K562 (cell line): Measurements from ENCODE around the gene KRTAP20-2. TPM values are rescaled to one million over a fixed set of nuclear protein-coding genes. Genes with fewer than 3 reads are reported as not detected.

ENCODE experiments used
- ATAC-seq: fragments of 200-7000 bp; cut with Tn5 transposase; 3 replicates; pipeline ENCODE4 v1.9.1; 2020; ENCODE audit warnings: moderate library complexity
- BruUV-seq: library from RNA; stranded (reverse); fragments of 400-500 nt; replicated peaks from 2 replicates; lab custom pipeline; 2021; lab: Mats Ljungman, UMichigan
- CTCF ChIA-PET: fragments of 300-600 bp; formaldehyde crosslinking; extraction: SDS; loops from one replicate; lab custom pipeline; 2021; ENCODE audit warnings: low intra/inter-chr PET ratio; lab: Yijun Ruan, JAX
- POLR2A ChIA-PET: fragments of 300-600, 350-650 bp; sonication (Branson Sonifier 250); formaldehyde crosslinking; extraction: SDS; loops from one replicate; lab custom pipeline; 2021; ENCODE audit warnings: antibody characterized with exemption, inconsistent platforms; lab: Yijun Ruan, JAX
- DNase-seq, 4 experiments: peaks; one replicate each; pipeline versions ENCODE4 v3.0.0 to v3.0.0-alpha.2; 2011 to 2018; ENCODE audit warnings: low spot score in 3 of 4, mixed read lengths in 3 of 4; ENCODE audit errors: extremely low read depth in 1 of 4
- FAIRE-seq: peaks from 2 replicates; lab custom pipeline; 2011; peaks lifted over from hg19 to GRCh38; lab: Jason Lieb, UNC
- H2AFZ ChIP-seq: 2 replicates; pipeline ENCODE4 v1.6.0; 2011; ENCODE audit warnings: low read depth, low read length, control low read depth, inconsistent platforms
- H3K27ac ChIP-seq: fragments of 200-600 bp; 3 replicates; pipeline ENCODE4 v1.8.0; 2011; ENCODE audit warnings: low read depth, mild to moderate bottlenecking, control low read depth, inconsistent platforms, low read length, moderate library complexity, mixed read lengths; ENCODE audit errors: extremely low read depth
- H3K27me3 ChIP-seq, 2 experiments: fragments of 300-600 bp in 1 of 2; 2 replicates in 1 of 2; 3 replicates in 1 of 2; pipeline versions ENCODE4 v1.6.0 to v1.8.0; 2011; ENCODE audit warnings: inconsistent platforms in 2 of 2, low read length in 2 of 2, mild to moderate bottlenecking in 1 of 2, mixed read lengths in 1 of 2, moderate library complexity in 1 of 2; ENCODE audit not compliant: control insufficient read depth in 2 of 2, insufficient read depth in 2 of 2
- H3K36me3 ChIP-seq: fragments of 300-600 bp; 3 replicates; pipeline ENCODE4 v1.8.0; 2011; ENCODE audit warnings: mild to moderate bottlenecking, low read length, inconsistent platforms; ENCODE audit not compliant: control insufficient read depth, insufficient read depth
- H3K4me1 ChIP-seq, 2 experiments: fragments of 200-600 bp in 1 of 2; replicated peaks in 1 of 2; 2 replicates in 1 of 2; 3 replicates in 1 of 2; pipeline versions ENCODE4 v1.5.1 to v1.8.0; 2011; ENCODE audit warnings: inconsistent platforms in 2 of 2, low read length in 2 of 2, mild to moderate bottlenecking in 1 of 2, mixed read lengths in 1 of 2, moderate library complexity in 1 of 2; ENCODE audit not compliant: control insufficient read depth in 2 of 2, insufficient read depth in 2 of 2
- H3K4me2 ChIP-seq: 2 replicates; pipeline ENCODE4 v1.6.1; 2011; ENCODE audit warnings: low read length, control low read depth, inconsistent platforms, mixed read lengths; ENCODE audit not compliant: insufficient read depth
- H3K4me3 ChIP-seq: fragments of 200-600 bp; sonication (generic), shearing (Covaris generic); 2 replicates; pipeline ENCODE4 v1.5.1; 2016; ENCODE audit warnings: control low read depth, inconsistent platforms
- H3K79me2 ChIP-seq: fragments of 200-600 bp; 3 replicates; pipeline ENCODE4 v1.8.0; 2011; ENCODE audit warnings: low read length, inconsistent platforms; ENCODE audit not compliant: control insufficient read depth, insufficient read depth
- H3K9ac ChIP-seq, 2 experiments: 2 replicates each; pipeline versions ENCODE4 v1.6.0 to v1.6.1; 2011; ENCODE audit warnings: low read depth in 2 of 2, low read length in 2 of 2, control low read depth in 1 of 2, inconsistent platforms in 1 of 2, mild to moderate bottlenecking in 1 of 2, mixed read lengths in 1 of 2; ENCODE audit not compliant: insufficient read depth in 1 of 2
- H3K9me1 ChIP-seq: one replicate; pipeline ENCODE4 v1.6.0; 2011; ENCODE audit warnings: inconsistent platforms, mild to moderate bottlenecking, low read length, moderate library complexity; ENCODE audit not compliant: control insufficient read depth, insufficient read depth
- H3K9me3 ChIP-seq: replicated peaks from 2 replicates; pipeline ENCODE4 v1.5.1; 2011; ENCODE audit warnings: low read depth, low read length, inconsistent platforms; ENCODE audit not compliant: control insufficient read depth, insufficient read depth
- H4K20me1 ChIP-seq: replicated peaks from 2 replicates; pipeline ENCODE4 v1.6.1; 2011; ENCODE audit warnings: low read length, inconsistent platforms, mixed read lengths; ENCODE audit not compliant: control insufficient read depth, insufficient read depth
- ATF7 ChIP-seq: fragments of 450-650 bp; IDR thresholded peaks from 2 replicates; pipeline ENCODE4 v1.7.1; 2014; ENCODE audit warnings: mild to moderate bottlenecking, moderate library complexity
- CHCHD3 ChIP-seq: fragments of 250-450 bp; sonication (Bioruptor Pico); IDR thresholded peaks from 2 replicates; pipeline ENCODE4 v2.1.2; 2022; ENCODE audit warnings: mild to moderate bottlenecking
- EZH2 ChIP-seq: IDR thresholded peaks from 2 replicates; pipeline ENCODE4 v1.6.1; 2012; ENCODE audit warnings: low read depth, mild to moderate bottlenecking, inconsistent platforms, low read length, borderline replicate concordance
- MCM3 ChIP-seq: fragments of 450-650 bp; IDR thresholded peaks from 2 replicates; pipeline ENCODE4 v1.6.1; 2016
- SP1 ChIP-seq: sonication (generic); formaldehyde crosslinking; IDR thresholded peaks from 2 replicates; pipeline ENCODE4 v1.8.1; 2022; ENCODE audit warnings: mild to moderate bottlenecking, missing genetic modification reagents
- ZBED1 ChIP-seq: IDR thresholded peaks from 2 replicates; pipeline ENCODE4 v1.6.1; 2014
- ZNF184 ChIP-seq: sonication (generic); formaldehyde crosslinking; IDR thresholded peaks from 2 replicates; pipeline ENCODE4 v1.5.0; 2020; ENCODE audit warnings: missing genetic modification reagents
- ZNF232 ChIP-seq: sonication (generic); formaldehyde crosslinking; IDR thresholded peaks from 2 replicates; pipeline ENCODE4 v1.8.0; 2022; ENCODE audit warnings: mild to moderate bottlenecking, missing genetic modification reagents
- ZNF551 ChIP-seq: fragments of 250-450 bp; sonication (Bioruptor Pico); IDR thresholded peaks from 2 replicates; pipeline ENCODE4 v1.5.0; 2021; ENCODE audit warnings: mild to moderate bottlenecking, moderate library complexity
- WGBS: fragments of 100-300 bp; shearing (Covaris generic); methylation state at CpG from one replicate; pipeline ENCODE4 v1.1.6; 2016; ENCODE audit warnings: low coverage, mixed read lengths; ENCODE audit not compliant: insufficient coverage; ENCODE audit errors: missing lambda C conversion rate; 5-methylcytosine and 5-hydroxymethylcytosine counted together
- in situ Hi-C: fragments of 300-500 bp; cut with MboI; formaldehyde crosslinking; loops from 4 replicates; pipeline ENCODE4 v1.15.0; 2018; ENCODE audit warnings: inconsistent platforms, mixed read lengths
- intact Hi-C: fragments of 100-400 bp; cut with micrococcal nuclease; formaldehyde crosslinking; loops from 2 replicates; pipeline ENCODE4 v1.14.2; 2022
- polyA plus RNA-seq, 8 experiments: library from polyadenylated mRNA; depleted of rRNA in 4 of 8; stranded (reverse) in 5 of 8; unstranded in 3 of 8; fragments of >200 nt; fragmentation: Nextera tagmentation in 2 of 8; fragmentation: Illumina TruSeq in 1 of 8; extraction: Ambion mirVana in 2 of 8; extraction: Trizol in 1 of 8; gene quantifications; 2 replicates each; pipeline versions ENCODE4 v1.2.1 to v1.2.3, GENCODE V29; 2011 to 2014; ENCODE audit warnings: inconsistent platforms in 1 of 8, missing spikeins in 1 of 8
- total RNA-seq, 7 experiments: library from RNA; depleted of rRNA in 6 of 7; stranded (reverse); fragments of >200 nt in 6 of 7; fragmentation: Illumina TruSeq in 2 of 7; extraction: Trizol in 2 of 7; gene quantifications; 2 replicates each; pipeline versions ENCODE4 v1.2.1 to v1.2.3, GENCODE V29; 2011 to 2021; ENCODE audit warnings: low replicate concordance in 1 of 7
- TF ChIP-seq, protein P1 (sequence below): sonication (generic); formaldehyde crosslinking; IDR thresholded peaks from 2 replicates; pipeline ENCODE4 v1.8.0; 2023; ENCODE audit warnings: missing genetic modification reagents, mild to moderate bottlenecking, borderline replicate concordance
- TF ChIP-seq, protein P2 (sequence below): sonication (generic); IDR thresholded peaks from 2 replicates; pipeline ENCODE4 v1.6.1; 2016
- TF ChIP-seq, protein P3 (sequence below): fragments of 200-800 bp; sonication (Bioruptor generic); IDR thresholded peaks from 2 replicates; pipeline ENCODE4 v1.6.1; 2017; ENCODE audit warnings: missing genetic modification characterization, missing compliant biosample characterization
- TF ChIP-seq, protein P4 (sequence below): fragments of 450-650 bp; IDR thresholded peaks from 2 replicates; pipeline ENCODE4 v1.6.1; 2017; ENCODE audit warnings: antibody characterized with exemption

The KRTAP20-2 gene
- total and polyA plus RNA-seq, 9 of the 15 experiments (the other 6 are each of a cell fraction or from before 2014, with no cell fraction given), result not detected

DNA sequence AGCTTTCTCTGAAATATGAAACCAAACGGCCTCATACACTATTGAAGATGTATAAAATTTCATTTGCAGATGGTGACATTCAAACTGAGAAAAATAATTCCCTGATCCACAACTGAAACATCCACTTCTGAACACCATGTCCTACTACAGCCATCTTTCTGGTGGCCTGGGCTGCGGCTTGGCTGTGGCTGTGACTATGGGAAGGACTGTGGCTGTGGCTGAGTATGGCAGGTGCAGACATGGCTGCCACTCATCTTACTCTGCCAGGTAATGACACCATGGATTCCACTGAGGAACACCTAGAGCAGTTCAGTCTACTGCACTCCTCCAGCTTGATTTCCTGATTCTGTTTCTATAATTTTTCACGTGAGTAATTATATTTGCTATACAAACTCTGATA lies 14.5 kb upstream of the KRTAP20-2 start, which contains the start of gene KRTAP20-4:
KRTAP20-4 (plus strand) TSS at position 106 of the 400 bp plus-strand sequence.
- Histone ChIP-seq H3K4me2 (no peak within 1 kb of the TSS), H4K20me1 (no peaks in the 10 kb centered on the region), H3K4me1 (no peaks in the 10 kb centered on the region), H3K27ac (no peak within 1 kb of the TSS), H3K9me3 (no peaks in the 10 kb centered on the region; the same call in 1 of the 2 replicates), H3K79me2 (no peaks in the 10 kb centered on the region), H3K36me3 (no peaks in the 10 kb centered on the region), H3K9me1 (no peaks in the 10 kb centered on the region), H2AFZ (no peak within 1 kb of the TSS), H3K27me3 (no peaks in the 10 kb centered on the region), H3K9ac (no peak within 1 kb of the TSS), H3K4me3 (no peak within 1 kb of the TSS)
- ATAC-seq (no peak), FAIRE-seq (no peak), DNase-seq (no peak)
- ChIA-PET POLR2A (no interaction called here), CTCF (no interaction called here)
- intact Hi-C loops (no loop called here), in situ Hi-C loops (no loop called here)
- WGBS, result 0% methylated on average over 3 of the region's 3 CpGs
- no TSS peak for BruUV-seq
- TF ChIP-seq CHCHD3 (CRISPR knock-in tag), result no peak
- TF ChIP-seq SP1, result no peak
- no peak for TF ChIP-seq MCM3
- TF ChIP-seq, protein P1, sequence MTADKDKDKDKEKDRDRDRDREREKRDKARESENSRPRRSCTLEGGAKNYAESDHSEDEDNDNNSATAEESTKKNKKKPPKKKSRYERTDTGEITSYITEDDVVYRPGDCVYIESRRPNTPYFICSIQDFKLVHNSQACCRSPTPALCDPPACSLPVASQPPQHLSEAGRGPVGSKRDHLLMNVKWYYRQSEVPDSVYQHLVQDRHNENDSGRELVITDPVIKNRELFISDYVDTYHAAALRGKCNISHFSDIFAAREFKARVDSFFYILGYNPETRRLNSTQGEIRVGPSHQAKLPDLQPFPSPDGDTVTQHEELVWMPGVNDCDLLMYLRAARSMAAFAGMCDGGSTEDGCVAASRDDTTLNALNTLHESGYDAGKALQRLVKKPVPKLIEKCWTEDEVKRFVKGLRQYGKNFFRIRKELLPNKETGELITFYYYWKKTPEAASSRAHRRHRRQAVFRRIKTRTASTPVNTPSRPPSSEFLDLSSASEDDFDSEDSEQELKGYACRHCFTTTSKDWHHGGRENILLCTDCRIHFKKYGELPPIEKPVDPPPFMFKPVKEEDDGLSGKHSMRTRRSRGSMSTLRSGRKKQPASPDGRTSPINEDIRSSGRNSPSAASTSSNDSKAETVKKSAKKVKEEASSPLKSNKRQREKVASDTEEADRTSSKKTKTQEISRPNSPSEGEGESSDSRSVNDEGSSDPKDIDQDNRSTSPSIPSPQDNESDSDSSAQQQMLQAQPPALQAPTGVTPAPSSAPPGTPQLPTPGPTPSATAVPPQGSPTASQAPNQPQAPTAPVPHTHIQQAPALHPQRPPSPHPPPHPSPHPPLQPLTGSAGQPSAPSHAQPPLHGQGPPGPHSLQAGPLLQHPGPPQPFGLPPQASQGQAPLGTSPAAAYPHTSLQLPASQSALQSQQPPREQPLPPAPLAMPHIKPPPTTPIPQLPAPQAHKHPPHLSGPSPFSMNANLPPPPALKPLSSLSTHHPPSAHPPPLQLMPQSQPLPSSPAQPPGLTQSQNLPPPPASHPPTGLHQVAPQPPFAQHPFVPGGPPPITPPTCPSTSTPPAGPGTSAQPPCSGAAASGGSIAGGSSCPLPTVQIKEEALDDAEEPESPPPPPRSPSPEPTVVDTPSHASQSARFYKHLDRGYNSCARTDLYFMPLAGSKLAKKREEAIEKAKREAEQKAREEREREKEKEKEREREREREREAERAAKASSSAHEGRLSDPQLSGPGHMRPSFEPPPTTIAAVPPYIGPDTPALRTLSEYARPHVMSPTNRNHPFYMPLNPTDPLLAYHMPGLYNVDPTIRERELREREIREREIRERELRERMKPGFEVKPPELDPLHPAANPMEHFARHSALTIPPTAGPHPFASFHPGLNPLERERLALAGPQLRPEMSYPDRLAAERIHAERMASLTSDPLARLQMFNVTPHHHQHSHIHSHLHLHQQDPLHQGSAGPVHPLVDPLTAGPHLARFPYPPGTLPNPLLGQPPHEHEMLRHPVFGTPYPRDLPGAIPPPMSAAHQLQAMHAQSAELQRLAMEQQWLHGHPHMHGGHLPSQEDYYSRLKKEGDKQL, result no peak
- TF ChIP-seq, protein P2, sequence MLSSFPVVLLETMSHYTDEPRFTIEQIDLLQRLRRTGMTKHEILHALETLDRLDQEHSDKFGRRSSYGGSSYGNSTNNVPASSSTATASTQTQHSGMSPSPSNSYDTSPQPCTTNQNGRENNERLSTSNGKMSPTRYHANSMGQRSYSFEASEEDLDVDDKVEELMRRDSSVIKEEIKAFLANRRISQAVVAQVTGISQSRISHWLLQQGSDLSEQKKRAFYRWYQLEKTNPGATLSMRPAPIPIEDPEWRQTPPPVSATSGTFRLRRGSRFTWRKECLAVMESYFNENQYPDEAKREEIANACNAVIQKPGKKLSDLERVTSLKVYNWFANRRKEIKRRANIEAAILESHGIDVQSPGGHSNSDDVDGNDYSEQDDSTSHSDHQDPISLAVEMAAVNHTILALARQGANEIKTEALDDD, result no peak
- TF ChIP-seq ZBED1, result no peak
- TF ChIP-seq, protein P3, sequence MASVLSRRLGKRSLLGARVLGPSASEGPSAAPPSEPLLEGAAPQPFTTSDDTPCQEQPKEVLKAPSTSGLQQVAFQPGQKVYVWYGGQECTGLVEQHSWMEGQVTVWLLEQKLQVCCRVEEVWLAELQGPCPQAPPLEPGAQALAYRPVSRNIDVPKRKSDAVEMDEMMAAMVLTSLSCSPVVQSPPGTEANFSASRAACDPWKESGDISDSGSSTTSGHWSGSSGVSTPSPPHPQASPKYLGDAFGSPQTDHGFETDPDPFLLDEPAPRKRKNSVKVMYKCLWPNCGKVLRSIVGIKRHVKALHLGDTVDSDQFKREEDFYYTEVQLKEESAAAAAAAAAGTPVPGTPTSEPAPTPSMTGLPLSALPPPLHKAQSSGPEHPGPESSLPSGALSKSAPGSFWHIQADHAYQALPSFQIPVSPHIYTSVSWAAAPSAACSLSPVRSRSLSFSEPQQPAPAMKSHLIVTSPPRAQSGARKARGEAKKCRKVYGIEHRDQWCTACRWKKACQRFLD (CRISPR knock-in tag), result no peak
- no peak for TF ChIP-seq ATF7
- no peak for TF ChIP-seq ZNF184 (CRISPR knock-in tag)
- TF ChIP-seq ZNF232 (CRISPR knock-in tag), result no peak
- TF ChIP-seq, protein P4, sequence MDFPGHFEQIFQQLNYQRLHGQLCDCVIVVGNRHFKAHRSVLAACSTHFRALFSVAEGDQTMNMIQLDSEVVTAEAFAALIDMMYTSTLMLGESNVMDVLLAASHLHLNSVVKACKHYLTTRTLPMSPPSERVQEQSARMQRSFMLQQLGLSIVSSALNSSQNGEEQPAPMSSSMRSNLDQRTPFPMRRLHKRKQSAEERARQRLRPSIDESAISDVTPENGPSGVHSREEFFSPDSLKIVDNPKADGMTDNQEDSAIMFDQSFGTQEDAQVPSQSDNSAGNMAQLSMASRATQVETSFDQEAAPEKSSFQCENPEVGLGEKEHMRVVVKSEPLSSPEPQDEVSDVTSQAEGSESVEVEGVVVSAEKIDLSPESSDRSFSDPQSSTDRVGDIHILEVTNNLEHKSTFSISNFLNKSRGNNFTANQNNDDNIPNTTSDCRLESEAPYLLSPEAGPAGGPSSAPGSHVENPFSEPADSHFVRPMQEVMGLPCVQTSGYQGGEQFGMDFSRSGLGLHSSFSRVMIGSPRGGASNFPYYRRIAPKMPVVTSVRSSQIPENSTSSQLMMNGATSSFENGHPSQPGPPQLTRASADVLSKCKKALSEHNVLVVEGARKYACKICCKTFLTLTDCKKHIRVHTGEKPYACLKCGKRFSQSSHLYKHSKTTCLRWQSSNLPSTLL, result no peak
- TF ChIP-seq EZH2, result no peak
- no peak for TF ChIP-seq ZNF551 (CRISPR knock-in tag)
